Activated CD8-positive, alpha-beta memory T cell treated with anti-CD3 and anti-CD28 coated beads for 1 hour (primary cell): ENCODE results near the gene IGDCC3.

Source experiments
- DNase-seq, 2 donors: peaks; one replicate each; pipeline ENCODE4 v3.0.0-alpha.2; 2020; ENCODE audit warnings: low read depth in 1 of 2; ENCODE audit errors: extremely low read depth in 1 of 2

The IGDCC3 gene

GRCh38 chr15:65329984-65330735 is 47.6 kb downstream of the IGDCC3 start:
- DNase-seq = no peak

- DNase-seq = no peak
These were observed 48.4 kb downstream of the IGDCC3 start for GRCh38 chr15:65329288-65329983.

GRCh38 chr15:65328506-65329287 is 49.1 kb downstream of the IGDCC3 start:
- no peak for DNase-seq

- DNase-seq = no peak
These were observed 50.0 kb downstream of the IGDCC3 start for GRCh38 chr15:65327651-65328393.

- DNase-seq = no peak
These were observed 51.0 kb downstream of the IGDCC3 start for GRCh38 chr15:65326818-65327217.

GRCh38 chr15:65326117-65326526 is 51.7 kb downstream of the IGDCC3 start:
- no peak for DNase-seq

GRCh38 chr15:65323071-65323511 is 54.7 kb downstream of the IGDCC3 start:
- no peak for DNase-seq

- DNase-seq = peak; percentile 46 to 54
These were observed 58.9 kb downstream of the IGDCC3 start for GRCh38 chr15:65318870-65319356.

GRCh38 chr15:65312400-65312916 is 65.3 kb downstream of the IGDCC3 start:
- DNase-seq = no peak

GRCh38 chr15:65311760-65312159 is 66.0 kb downstream of the IGDCC3 start:
- no peak for DNase-seq

- no peak for DNase-seq
These were observed 67.2 kb downstream of the IGDCC3 start for GRCh38 chr15:65310431-65311137.

GRCh38 chr15:65309882-65310418 is 67.9 kb downstream of the IGDCC3 start:
- DNase-seq = no peak

GRCh38 chr15:65307978-65308377 is 69.8 kb downstream of the IGDCC3 start:
- no peak for DNase-seq

- DNase-seq = no peak
These were observed 71.3 kb downstream of the IGDCC3 start for GRCh38 chr15:65306551-65306950.

GRCh38 chr15:65305776-65306175 is 72.0 kb downstream of the IGDCC3 start:
- DNase-seq = no peak

- DNase-seq = no peak
These were observed 72.5 kb downstream of the IGDCC3 start for GRCh38 chr15:65305150-65305758.

GRCh38 chr15:65304381-65305149 is 73.2 kb downstream of the IGDCC3 start, which contains the start of gene RNU5B-1:
Gene RNU5B-1, plus strand, starts transcription at chr15:65304677.
- peak; percentile 45 to 56 for DNase-seq

GRCh38 chr15:65303687-65304380 is 74.0 kb downstream of the IGDCC3 start:
- no peak for DNase-seq
